Activated T-helper 1 cell treated with Interleukin-2 at 50 U/mL for 16 hours (primary cell): ENCODE data around the gene HAO2.

Experiments used
- DNase-seq: peaks from one replicate; pipeline ENCODE4 v3.0.0-alpha.2; 2020; ENCODE audit warnings: low read depth

Gene HAO2

GRCh38 chr1:119380983-119381662, 12.5 kb downstream of the HAO2 start:
- no peak for DNase-seq

- DNase-seq = no peak
These were observed 16.0 kb downstream of the HAO2 start for GRCh38 chr1:119384591-119384990.

DNA sequence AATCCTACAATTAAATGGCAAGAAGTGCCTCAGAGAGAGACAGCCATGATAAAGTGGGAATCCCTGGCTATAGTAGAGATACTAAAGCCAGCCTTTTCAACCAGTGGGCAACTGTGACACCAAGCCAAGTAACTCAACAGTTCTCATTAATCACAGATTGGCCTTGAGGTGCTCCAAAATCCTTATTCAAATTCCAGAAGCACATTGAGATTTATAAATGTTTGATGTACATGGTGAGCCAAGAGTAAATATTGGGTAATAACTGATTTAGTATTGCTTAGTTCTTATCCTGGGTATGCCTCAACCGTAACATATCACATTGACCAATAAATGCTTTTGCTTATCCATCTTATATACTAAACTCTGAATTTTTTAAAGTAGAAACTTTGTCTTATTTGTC, 17.1 kb downstream of the HAO2 start:
- no peak for DNase-seq

GRCh38 chr1:119387858-119388257, 19.3 kb downstream of the HAO2 start:
- DNase-seq = no peak

GRCh38 chr1:119388450-119388849, 19.9 kb downstream of the HAO2 start:
- DNase-seq = no peak

DNA sequence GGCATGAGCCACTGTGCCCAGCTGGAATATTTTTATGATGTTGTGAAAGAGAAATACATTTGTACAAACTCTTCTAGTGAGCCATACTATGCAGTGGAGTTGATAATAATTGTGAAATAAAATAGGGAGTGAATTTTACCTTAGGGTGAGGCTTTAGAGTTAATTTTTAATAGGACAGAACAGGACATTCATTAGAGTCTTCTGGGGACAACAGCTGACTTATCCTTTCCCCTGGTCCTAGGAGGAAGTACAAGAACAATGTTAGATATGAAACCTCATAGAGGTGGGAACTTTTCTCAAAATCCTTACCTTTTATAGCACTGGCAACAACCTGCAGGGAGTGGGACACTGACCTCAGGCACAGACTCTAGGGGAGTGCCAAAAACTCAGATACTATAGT, 21.9 kb downstream of the HAO2 start:
- no peak for DNase-seq

- no peak for DNase-seq
These were observed 23.2 kb downstream of the HAO2 start for GRCh38 chr1:119391749-119392148.

DNA sequence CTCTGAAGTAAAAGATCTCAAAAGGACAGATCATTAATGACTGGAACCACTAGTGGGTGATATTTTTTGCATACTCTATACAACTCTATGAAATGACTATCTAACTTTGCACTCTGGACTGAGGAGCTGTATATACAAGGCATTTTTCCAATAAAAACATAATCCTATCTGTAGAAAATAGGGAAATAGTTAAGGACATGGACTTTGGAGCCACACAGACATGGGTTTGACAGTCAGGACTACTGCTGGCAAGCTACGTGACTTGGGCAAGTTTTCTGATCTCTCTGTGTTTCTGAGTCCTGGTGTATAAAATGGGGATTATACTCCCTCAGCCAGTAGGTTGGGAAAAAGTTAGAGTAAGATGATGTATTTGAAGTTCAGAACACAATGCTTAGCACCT, 25.5 kb downstream of the HAO2 start:
- DNase-seq = no peak

DNA sequence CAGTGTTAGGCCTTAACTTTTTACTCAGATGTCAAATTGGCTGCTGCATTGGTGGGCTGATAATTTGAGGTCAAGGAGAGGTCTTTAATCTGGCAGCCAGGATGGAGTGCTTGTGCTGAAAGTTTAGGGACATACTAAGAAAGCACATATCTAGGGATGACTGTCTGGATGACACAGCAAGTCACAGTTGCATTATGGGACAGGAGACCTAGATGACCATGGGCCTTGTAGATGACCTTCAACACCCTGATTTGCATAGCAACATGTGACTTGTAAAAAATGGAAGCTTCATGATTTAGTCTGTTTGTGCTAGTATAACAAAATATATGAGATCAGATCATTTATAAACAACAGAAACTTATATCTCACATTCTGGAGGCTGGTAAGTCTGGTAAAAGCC, 28.4 kb downstream of the HAO2 start:
- no peak for DNase-seq

DNA sequence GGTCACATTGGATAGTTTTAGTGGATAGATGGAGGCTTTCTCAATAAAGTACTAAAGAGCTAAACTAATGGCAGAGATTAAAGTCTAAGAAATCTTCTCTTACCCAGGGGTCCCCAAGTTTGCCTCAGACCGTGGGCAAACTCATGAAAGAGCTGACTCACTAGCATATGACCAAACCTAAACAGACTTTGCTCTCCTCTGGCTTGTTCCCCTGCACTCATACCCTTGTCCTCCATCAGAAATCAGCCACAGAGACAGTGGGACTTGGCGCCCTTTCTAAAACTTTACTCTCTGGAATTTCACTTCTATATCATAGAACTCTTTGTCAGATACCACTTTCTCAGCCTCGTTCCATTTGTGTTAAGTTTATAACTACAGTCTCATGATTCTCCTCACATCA, 29.4 kb downstream of the HAO2 start:
- DNase-seq = no peak

DNA sequence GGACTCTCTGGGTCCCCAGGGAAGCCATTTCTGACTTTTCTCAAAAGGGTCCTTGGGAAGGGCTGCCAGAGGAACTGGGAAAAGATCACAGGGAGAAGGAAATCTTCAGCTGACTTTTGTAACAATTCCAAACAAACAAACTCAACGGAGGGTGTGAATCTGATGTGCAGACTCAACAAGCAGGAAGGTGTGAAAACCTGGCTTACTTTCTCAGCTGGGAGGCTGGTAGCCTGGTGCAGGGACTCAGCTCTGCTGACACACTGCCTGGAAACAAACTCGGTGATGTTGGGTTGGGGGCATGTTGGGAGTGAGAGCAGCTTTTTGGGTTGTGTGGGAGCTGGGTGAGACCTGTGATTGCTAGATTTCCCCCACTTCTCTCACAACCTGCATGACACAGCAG, 36.2 kb downstream of the HAO2 start:
- DNase-seq = no peak

DNA sequence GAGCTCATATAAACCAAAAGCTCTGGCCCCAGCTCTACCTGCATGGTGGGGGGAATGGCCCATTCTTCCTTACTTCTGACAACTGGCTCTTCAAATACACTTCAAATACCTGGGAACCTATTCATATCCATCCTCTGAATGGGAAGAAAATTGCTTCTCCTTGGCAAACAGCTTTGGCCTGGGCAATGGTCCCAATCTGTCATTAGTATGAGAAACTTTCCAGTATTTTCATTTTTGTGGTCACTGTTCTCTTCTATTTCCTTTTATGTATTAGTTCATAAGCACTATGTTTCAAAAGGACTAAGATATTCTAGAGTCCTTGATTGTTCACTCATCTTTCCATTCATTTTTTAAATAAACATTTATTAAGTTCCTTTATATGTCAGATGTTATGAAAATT, 41.1 kb downstream of the HAO2 start:
- DNase-seq = no peak

GRCh38 chr1:119410961-119411360, 42.4 kb downstream of the HAO2 start:
- DNase-seq = no peak

DNA sequence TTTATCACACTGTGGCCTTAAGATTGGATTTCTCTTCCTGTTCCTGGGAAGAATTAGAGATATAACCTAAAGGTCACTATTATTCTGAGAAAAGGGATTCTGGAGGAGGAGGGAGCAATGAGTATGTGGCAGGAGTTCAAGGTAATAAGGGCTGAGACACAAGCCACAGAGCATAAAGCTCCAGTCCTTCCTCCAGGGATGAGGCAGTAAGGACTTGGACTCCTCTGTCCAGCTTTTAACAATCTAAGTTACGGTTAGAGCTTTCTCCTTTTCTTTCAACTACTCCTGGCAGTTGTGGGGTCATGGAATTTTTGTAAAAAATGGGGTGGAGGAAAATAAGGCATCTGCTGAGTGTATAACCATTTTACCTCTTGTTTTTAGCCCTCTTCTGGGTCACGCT, 46.4 kb downstream of the HAO2 start, which contains the start of gene HSD3B2:
Gene HSD3B2 (plus strand): TSS at position 201 of the 400 bp plus-strand sequence. CDS start 270 bp downstream, outside the sequence.
- no peak for DNase-seq

DNA sequence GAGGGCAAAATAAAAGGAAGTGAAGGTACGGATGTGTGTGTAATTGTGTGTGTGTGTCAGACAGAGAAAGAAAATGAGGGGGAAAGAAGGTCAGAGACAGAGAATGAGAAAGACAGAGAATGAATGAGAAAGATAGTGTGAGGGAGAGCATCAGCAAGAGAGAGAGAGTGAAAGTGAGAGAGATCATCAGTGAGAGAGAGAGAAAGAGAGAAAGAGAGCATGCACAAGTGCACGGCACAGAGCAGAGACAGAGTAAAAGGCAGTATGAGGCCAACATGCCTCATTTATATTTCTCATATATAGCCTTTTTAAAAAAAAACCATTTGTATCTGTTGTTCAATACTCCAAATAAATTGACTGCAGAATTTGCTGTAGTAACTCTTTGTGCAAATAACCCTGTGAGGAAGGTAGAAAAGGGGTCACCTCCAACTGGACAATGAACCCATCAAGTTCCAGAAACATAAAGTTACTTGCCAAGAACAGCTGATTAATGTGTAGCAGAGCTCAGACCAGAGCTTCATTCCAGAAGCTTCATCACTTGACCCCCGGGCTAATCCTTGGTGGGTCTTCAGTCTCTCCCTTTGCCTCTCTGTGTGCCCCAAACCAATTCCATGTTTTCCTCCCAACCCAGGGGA, 47.5 kb downstream of the HAO2 start:
- DNase-seq = no peak

DNA sequence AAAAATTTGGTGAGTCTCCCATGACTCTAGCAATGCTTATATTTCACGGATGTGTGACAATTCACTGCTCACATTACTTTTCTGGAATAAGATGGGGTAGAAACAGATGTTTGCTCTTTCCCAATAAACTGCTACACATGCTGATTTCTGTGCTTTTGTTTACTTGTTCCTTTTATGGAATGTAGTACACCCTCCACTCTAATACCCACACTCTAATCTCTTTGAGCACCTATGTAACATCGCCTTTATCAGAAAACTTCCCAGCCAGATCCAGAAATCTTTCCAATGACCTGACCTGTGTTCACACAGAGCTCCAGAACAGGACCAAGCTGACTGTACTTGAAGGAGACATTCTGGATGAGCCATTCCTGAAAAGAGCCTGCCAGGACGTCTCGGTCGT, 50.5 kb downstream of the HAO2 start:
- no peak for DNase-seq

DNA sequence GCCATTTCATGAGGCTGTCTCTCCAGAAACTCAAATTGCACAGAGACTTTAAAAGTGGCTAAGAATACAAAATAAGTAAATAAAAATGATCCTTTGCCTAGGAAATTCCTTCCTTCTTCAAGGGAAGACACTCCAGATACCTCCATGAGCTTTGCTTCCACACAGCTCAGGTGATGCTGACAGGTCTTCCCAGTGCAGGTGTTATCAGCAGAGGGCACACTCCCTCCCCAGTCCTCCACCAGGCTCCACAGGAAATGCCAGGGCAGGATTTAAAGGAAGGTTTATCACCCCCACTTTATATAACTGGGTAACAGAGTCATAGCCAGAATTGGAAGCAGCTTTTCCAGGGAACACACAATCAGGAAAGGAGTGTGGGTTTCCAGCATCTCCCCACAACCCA, 52.1 kb downstream of the HAO2 start:
- no peak for DNase-seq

DNA sequence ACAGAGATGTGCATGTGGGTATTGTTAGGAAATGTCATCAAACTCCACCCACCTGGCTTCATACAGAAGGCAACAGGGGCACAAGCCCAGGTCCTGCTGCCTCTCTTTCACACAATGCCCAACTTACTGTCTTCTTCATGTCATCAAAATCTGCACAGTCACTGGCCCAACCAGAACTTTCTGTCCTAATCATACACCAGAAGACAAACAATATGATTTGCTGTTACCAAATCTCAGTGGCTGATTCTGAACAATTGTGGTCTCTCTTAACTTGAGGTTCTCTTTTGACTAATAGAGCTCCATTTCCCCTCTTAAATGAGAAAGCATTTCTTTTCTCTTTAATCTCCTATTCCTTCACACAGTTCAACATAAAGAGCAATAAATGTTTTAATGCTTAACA, 54.0 kb downstream of the HAO2 start:
- no peak for DNase-seq

- no peak for DNase-seq
These were observed 60.4 kb downstream of the HAO2 start for GRCh38 chr1:119428991-119429390.

GRCh38 chr1:119429687-119430086, 61.1 kb downstream of the HAO2 start:
- no peak for DNase-seq

DNA sequence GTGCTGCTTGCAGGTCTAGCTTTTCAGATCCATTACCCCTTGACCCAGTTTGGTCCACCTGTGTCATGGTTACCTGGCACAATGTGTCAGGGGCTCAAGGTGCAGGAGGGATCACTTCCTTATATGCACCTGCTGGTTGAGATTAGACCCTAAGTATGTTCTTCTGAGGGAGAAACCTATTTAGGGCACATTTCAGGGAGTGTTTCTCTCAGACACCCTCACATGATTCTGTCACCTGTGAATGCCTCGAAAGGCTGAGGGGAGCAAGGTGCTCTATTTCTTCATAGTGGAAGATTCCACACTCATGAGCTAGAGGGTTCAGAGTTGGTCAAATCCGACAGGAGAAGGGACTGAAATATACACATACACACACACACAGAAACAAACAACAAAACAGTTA, 61.9 kb downstream of the HAO2 start:
- DNase-seq = no peak

DNA sequence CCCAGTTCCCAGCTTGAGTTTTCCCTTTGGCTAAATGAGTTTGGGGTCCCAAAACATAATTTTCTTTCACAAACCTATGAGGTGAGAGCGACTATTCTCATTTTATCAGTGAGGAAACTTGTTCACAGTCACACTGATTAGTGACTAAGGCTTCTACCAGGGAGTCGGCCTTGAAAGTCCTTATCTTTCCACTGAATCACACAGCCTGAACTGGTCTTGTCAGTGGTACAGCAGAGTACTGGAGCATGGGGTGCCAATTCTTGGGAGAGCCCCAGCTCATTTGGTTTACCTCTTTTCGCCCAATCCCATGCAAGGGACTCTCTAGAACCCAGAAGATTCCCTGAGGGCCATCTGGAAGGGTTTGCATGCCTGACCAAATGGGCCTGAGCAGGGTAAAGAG, 63.3 kb downstream of the HAO2 start:
- DNase-seq = no peak

- DNase-seq = no peak
These were observed 66.5 kb downstream of the HAO2 start for GRCh38 chr1:119435052-119435451.

DNA sequence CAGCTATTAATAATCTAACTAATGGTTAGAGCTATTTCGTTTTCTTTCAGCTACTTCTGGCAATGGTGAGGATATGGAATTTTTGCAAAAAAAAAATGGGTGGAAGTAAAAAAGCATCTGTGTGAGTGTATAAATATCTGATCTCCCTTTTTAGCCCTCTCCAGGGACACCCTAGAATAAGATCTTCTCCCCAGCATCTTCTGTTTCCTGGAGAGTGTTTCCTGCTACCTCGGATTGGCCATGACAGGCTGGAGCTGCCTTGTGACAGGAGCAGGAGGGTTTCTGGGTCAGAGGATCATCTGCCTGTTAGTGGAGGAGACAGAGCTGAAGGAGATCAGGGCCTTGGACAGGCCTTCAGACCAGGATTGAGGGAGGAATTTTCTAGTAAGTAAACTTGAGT, 70.2 kb downstream of the HAO2 start:
- DNase-seq = no peak
